ENCODE measurements around the gene FCN1.
"Not testable (repeated sequence)": the region's sequence is repeated elsewhere in the genome, so short reads cannot be mapped to it uniquely, and the experiment has no call there.

FCN1 gene

GRCh38 chr9:134917431-134918373, at the start of gene FCN1:
FCN1 (minus strand) TSS chr9:134917912; CDS start chr9:134917871, 41 bp downstream.
- no peak for DNase-seq

- no peak for DNase-seq
These were observed 49.2 kb upstream of the FCN1 start for GRCh38 chr9:134966697-134967546.

- DNase-seq = no peak
These were observed 48.6 kb upstream of the FCN1 start for GRCh38 chr9:134966270-134966669.

GRCh38 chr9:134965851-134966250, 48.1 kb upstream of the FCN1 start:
- DNase-seq = no peak

GRCh38 chr9:134965411-134965810, 47.7 kb upstream of the FCN1 start:
- DNase-seq = no peak

GRCh38 chr9:134964271-134965055, 46.8 kb upstream of the FCN1 start:
- no peak for DNase-seq

- DNase-seq = no peak
These were observed 45.8 kb upstream of the FCN1 start for GRCh38 chr9:134963546-134963945.

GRCh38 chr9:134962973-134963364, 45.3 kb upstream of the FCN1 start:
- no peak for DNase-seq

- no peak for DNase-seq
These were observed 44.6 kb upstream of the FCN1 start for GRCh38 chr9:134962065-134962972.

- no peak for DNase-seq
These were observed 43.8 kb upstream of the FCN1 start for GRCh38 chr9:134961331-134962064.

- no peak for DNase-seq
These were observed 43.0 kb upstream of the FCN1 start for GRCh38 chr9:134960701-134961181.

- DNase-seq = no peak
These were observed 42.2 kb upstream of the FCN1 start for GRCh38 chr9:134959971-134960310.

GRCh38 chr9:134959126-134959970, 41.6 kb upstream of the FCN1 start:
- DNase-seq = no peak

- no peak for DNase-seq
These were observed 40.2 kb upstream of the FCN1 start for GRCh38 chr9:134957945-134958227.

- DNase-seq = no peak
These were observed 39.6 kb upstream of the FCN1 start for GRCh38 chr9:134957165-134957944.

- DNase-seq = not testable (repeated sequence)
These were observed 38.7 kb upstream of the FCN1 start for GRCh38 chr9:134956387-134956786.

- DNase-seq = no peak
These were observed 38.1 kb upstream of the FCN1 start for GRCh38 chr9:134955801-134956200.

GRCh38 chr9:134955156-134955555, 37.4 kb upstream of the FCN1 start:
- no peak for DNase-seq

GRCh38 chr9:134951994-134952393, 34.3 kb upstream of the FCN1 start:
- no peak for DNase-seq
